Panc1 (cell line): ENCODE results near the gene PCNX2. TPM values are rescaled to one million over a fixed set of nuclear protein-coding genes. Genes with fewer than 3 reads are reported as not detected.

ENCODE experiments used
- ATAC-seq: fragments of 200-7000 bp; cut with Tn5 transposase; 2 replicates; pipeline ENCODE4 v1.9.1; 2020; ENCODE audit warnings: mild to moderate bottlenecking, moderate library complexity
- BruUV-seq: library from RNA; stranded (reverse); fragments of 400-500 nt; replicated peaks from 2 replicates; lab custom pipeline; 2021; lab: Mats Ljungman, UMichigan
- CTCF ChIA-PET: fragments of 300-600 bp; sonication (Branson Sonifier 250); formaldehyde crosslinking; loops from one replicate; lab custom pipeline; 2022; ENCODE audit warnings: antibody characterized with exemption; lab: Charles Lee
- POLR2A ChIA-PET: fragments of 300-600 bp; sonication (Branson Sonifier 250); formaldehyde crosslinking; loops from one replicate; lab custom pipeline; 2022; ENCODE audit warnings: antibody characterized with exemption; lab: Charles Lee
- DNase-seq: peaks from one replicate; pipeline ENCODE4 v3.0.0-alpha.2; 2010; ENCODE audit warnings: low read depth, low spot score
- H3K27ac ChIP-seq: 2 replicates; pipeline ENCODE4 v1.5.1; 2011; ENCODE audit warnings: mild to moderate bottlenecking, low read length, inconsistent platforms
- H3K27me3 ChIP-seq: fragments of 200-500 bp; sonication (Bioruptor generic); 2 replicates; pipeline ENCODE4 v1.6.0; 2014; ENCODE audit warnings: low read length, inconsistent platforms; ENCODE audit not compliant: control insufficient read depth, insufficient read depth
- H3K36me3 ChIP-seq: fragments of 200-500 bp; sonication (Bioruptor generic); 2 replicates; pipeline ENCODE4 v1.5.1; 2014; ENCODE audit warnings: inconsistent platforms, mild to moderate bottlenecking, low read length, moderate library complexity; ENCODE audit not compliant: control insufficient read depth, insufficient read depth
- H3K4me1 ChIP-seq: 2 replicates; pipeline ENCODE4 v1.5.1; 2011; ENCODE audit warnings: inconsistent platforms, mild to moderate bottlenecking, low read length, moderate library complexity; ENCODE audit not compliant: control insufficient read depth, insufficient read depth
- H3K4me3 ChIP-seq, 2 experiments: 2 replicates each; pipeline ENCODE4 v1.5.1; 2011 to 2012; ENCODE audit warnings: low read depth in 2 of 2, low read length in 2 of 2, mild to moderate bottlenecking in 2 of 2, inconsistent platforms in 1 of 2, moderate library complexity in 1 of 2
- H3K9me3 ChIP-seq: fragments of 200-500 bp; sonication (Bioruptor generic); 2 replicates; pipeline ENCODE4 v1.5.1; 2014; ENCODE audit warnings: low read depth, mild to moderate bottlenecking, inconsistent platforms, low read length, moderate library complexity; ENCODE audit not compliant: control insufficient read depth, insufficient read depth
- POLR2AphosphoS5 ChIP-seq: IDR thresholded peaks from 2 replicates; pipeline ENCODE4 v1.6.1; 2012; ENCODE audit warnings: mild to moderate bottlenecking, low read depth, low read length, moderate library complexity
- SIN3A ChIP-seq: IDR thresholded peaks from 2 replicates; pipeline ENCODE4 v1.6.1; 2012; ENCODE audit warnings: low read depth, mild to moderate bottlenecking, low read length, moderate library complexity, borderline replicate concordance; ENCODE audit not compliant: insufficient read depth
- TCF7L2 ChIP-seq: IDR thresholded peaks from 2 replicates; pipeline ENCODE4 v1.6.1; 2011; ENCODE audit warnings: mild to moderate bottlenecking, low read depth, low read length, inconsistent platforms
- in situ Hi-C: cut with HindIII; loops from 2 replicates; pipeline ENCODE4 v1.10.0; 2016; ENCODE audit warnings: low sequenced_read_pairs, low pct_unique_long_range_greater_than_20kb
- intact Hi-C: fragments of 100-400 bp; cut with micrococcal nuclease; formaldehyde crosslinking; loops from one replicate; pipeline ENCODE4 v1.10.0; 2022; ENCODE audit not compliant: unreplicated experiment
- total RNA-seq: library from RNA; stranded (reverse); gene quantifications from one replicate; pipeline ENCODE4 v1.2.1, GENCODE V29; 2021; ENCODE audit not compliant: unreplicated experiment
- TF ChIP-seq, protein P1 (sequence below), 2 experiments: IDR thresholded peaks; 2 replicates each; pipeline ENCODE4 v1.6.1; 2011 to 2012; ENCODE audit warnings: low read depth in 2 of 2, control low read depth in 1 of 2, low read length in 1 of 2, mild to moderate bottlenecking in 1 of 2, moderate library complexity in 1 of 2; ENCODE audit not compliant: insufficient read depth in 1 of 2
- TF ChIP-seq, protein P2 (sequence below): fragments of 450-650 bp; IDR thresholded peaks from 2 replicates; pipeline ENCODE4 v1.5.1; 2017; ENCODE audit warnings: mild to moderate bottlenecking

PCNX2 gene
- total RNA-seq, 1 experiment from 2014 or later, result 2.6 TPM

DNA sequence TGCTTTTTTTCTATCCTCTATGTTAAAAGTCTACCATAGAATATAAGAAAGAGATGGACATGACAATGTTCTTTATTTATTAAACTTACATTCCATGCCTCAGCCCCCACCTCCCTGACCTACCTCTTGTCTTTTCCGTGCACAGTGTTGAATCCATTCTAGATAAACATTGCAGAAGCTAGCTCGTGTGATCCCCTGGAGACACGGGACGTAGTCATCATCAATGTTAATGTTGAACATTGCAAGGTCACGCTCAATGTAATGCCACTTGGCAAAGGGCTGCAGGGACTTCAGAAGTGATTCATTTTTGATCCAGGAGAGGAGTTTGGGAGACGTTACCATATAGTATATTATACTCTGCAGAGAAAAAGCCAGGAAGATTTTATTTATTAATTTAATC is 278.7 kb downstream of the PCNX2 start:
- H3K9me3 ChIP-seq, result no peaks in the 10 kb centered on the region
- no peaks in the 10 kb centered on the region for H3K36me3 ChIP-seq
- BruUV-seq, result no TSS peak
- no peak for DNase-seq
- in situ Hi-C loops, result no loop called here
- no peak overlapping the region for H3K27ac ChIP-seq
- ChIA-PET CTCF (no interaction called here), POLR2A (no interaction called here)
- ATAC-seq, result no peak
- no peak overlapping the region for H3K4me3 ChIP-seq
- no peaks in the 10 kb centered on the region for H3K4me1 ChIP-seq
- intact Hi-C loops, result no loop called here
- no peaks in the 10 kb centered on the region for H3K27me3 ChIP-seq
- no peak for TF ChIP-seq TCF7L2
- TF ChIP-seq POLR2AphosphoS5, result no peak
- TF ChIP-seq, protein P1, sequence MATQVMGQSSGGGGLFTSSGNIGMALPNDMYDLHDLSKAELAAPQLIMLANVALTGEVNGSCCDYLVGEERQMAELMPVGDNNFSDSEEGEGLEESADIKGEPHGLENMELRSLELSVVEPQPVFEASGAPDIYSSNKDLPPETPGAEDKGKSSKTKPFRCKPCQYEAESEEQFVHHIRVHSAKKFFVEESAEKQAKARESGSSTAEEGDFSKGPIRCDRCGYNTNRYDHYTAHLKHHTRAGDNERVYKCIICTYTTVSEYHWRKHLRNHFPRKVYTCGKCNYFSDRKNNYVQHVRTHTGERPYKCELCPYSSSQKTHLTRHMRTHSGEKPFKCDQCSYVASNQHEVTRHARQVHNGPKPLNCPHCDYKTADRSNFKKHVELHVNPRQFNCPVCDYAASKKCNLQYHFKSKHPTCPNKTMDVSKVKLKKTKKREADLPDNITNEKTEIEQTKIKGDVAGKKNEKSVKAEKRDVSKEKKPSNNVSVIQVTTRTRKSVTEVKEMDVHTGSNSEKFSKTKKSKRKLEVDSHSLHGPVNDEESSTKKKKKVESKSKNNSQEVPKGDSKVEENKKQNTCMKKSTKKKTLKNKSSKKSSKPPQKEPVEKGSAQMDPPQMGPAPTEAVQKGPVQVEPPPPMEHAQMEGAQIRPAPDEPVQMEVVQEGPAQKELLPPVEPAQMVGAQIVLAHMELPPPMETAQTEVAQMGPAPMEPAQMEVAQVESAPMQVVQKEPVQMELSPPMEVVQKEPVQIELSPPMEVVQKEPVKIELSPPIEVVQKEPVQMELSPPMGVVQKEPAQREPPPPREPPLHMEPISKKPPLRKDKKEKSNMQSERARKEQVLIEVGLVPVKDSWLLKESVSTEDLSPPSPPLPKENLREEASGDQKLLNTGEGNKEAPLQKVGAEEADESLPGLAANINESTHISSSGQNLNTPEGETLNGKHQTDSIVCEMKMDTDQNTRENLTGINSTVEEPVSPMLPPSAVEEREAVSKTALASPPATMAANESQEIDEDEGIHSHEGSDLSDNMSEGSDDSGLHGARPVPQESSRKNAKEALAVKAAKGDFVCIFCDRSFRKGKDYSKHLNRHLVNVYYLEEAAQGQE (IDR thresholded peaks at IDR 0.05; ENCODE audit: insufficient read depth in 1 of 2, low read depth in 2 of 2, low read length in 1 of 2), result no peak
- TF ChIP-seq SIN3A, result no peak
- TF ChIP-seq, protein P2, sequence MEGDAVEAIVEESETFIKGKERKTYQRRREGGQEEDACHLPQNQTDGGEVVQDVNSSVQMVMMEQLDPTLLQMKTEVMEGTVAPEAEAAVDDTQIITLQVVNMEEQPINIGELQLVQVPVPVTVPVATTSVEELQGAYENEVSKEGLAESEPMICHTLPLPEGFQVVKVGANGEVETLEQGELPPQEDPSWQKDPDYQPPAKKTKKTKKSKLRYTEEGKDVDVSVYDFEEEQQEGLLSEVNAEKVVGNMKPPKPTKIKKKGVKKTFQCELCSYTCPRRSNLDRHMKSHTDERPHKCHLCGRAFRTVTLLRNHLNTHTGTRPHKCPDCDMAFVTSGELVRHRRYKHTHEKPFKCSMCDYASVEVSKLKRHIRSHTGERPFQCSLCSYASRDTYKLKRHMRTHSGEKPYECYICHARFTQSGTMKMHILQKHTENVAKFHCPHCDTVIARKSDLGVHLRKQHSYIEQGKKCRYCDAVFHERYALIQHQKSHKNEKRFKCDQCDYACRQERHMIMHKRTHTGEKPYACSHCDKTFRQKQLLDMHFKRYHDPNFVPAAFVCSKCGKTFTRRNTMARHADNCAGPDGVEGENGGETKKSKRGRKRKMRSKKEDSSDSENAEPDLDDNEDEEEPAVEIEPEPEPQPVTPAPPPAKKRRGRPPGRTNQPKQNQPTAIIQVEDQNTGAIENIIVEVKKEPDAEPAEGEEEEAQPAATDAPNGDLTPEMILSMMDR, result no peak

DNA sequence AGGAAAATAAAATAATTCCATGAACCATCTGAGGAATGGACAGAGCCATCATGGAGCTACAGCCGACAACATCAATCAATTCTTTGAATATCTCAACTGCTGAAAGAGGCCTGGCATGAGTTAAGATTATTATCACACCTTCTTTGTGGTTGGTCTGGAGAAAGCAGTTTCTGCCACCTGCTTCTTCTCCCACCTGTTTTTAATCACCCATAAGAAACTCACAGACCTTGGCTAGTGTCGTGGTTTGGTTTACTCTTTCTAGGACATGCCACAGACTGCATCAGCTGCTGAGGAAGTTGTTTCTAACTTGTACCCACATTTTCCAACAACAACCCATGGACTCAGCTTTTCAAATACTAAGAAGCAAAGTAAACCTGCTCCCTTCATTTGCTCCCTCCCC is 279.6 kb downstream of the PCNX2 start:
- no peaks in the 10 kb centered on the region for H3K27me3 ChIP-seq
- CTCF ChIA-PET, result no interaction called here
- no TSS peak for BruUV-seq
- DNase-seq (no peak), ATAC-seq (no peak)
- no peak overlapping the region for H3K4me3 ChIP-seq
- POLR2A ChIA-PET, result interaction anchor here (0.6 kb wide), 1 partner anchor 74 kb away, joined by 3 read pairs; no protein-coding TSS in a partner anchor
- H3K27ac ChIP-seq, result no peak overlapping the region
- H3K9me3 ChIP-seq, result no peaks in the 10 kb centered on the region
- in situ Hi-C loops, result no loop called here
- intact Hi-C loops, result no loop called here
- H3K36me3 ChIP-seq, result no peaks in the 10 kb centered on the region
- no peaks in the 10 kb centered on the region for H3K4me1 ChIP-seq
- no peak for TF ChIP-seq SIN3A
- no peak for TF ChIP-seq POLR2AphosphoS5
- no peak for TF ChIP-seq TCF7L2
- TF ChIP-seq, protein P2, result no peak
- TF ChIP-seq, protein P1 (IDR thresholded peaks at IDR 0.05; ENCODE audit: insufficient read depth in 1 of 2, low read depth in 2 of 2, low read length in 1 of 2), result no peak
